ENCODE data around the gene IER2. TPM values are rescaled to one million over a fixed set of nuclear protein-coding genes. Genes with fewer than 3 reads are reported as not detected.
"Not testable (repeated sequence)": the region's sequence is repeated elsewhere in the genome, so short reads cannot be mapped to it uniquely, and the experiment has no call there.

IER2 gene
- total RNA-seq, 1 donor from 2014 or later = 152 TPM

DNA sequence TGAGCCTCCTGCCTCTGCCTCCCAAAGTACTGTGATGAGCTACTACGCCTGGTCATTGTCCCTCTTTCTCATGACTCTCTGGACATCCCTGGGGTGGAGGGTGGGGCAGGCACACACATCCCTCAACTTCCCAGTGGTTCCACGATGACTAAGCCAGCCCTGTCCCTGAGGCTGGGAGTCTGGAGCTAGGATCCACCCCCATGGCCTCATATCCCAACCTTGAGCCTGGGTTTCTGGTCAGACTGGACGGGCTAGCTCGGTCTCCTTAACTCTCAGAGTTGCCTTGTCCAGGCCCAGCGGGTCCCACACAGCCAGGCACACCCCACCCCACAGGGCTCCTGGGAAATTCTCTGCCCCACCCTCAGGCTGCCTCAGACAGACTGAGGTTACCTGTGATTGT, 19.6 kb downstream of the IER2 start:
- TF ChIP-seq, protein P1, sequence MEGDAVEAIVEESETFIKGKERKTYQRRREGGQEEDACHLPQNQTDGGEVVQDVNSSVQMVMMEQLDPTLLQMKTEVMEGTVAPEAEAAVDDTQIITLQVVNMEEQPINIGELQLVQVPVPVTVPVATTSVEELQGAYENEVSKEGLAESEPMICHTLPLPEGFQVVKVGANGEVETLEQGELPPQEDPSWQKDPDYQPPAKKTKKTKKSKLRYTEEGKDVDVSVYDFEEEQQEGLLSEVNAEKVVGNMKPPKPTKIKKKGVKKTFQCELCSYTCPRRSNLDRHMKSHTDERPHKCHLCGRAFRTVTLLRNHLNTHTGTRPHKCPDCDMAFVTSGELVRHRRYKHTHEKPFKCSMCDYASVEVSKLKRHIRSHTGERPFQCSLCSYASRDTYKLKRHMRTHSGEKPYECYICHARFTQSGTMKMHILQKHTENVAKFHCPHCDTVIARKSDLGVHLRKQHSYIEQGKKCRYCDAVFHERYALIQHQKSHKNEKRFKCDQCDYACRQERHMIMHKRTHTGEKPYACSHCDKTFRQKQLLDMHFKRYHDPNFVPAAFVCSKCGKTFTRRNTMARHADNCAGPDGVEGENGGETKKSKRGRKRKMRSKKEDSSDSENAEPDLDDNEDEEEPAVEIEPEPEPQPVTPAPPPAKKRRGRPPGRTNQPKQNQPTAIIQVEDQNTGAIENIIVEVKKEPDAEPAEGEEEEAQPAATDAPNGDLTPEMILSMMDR (IDR thresholded peaks at IDR 0.05) = no peak
- peak in 1 of 2 donors; percentile 52 for TF ChIP-seq POLR2AphosphoS5 (IDR thresholded peaks at IDR 0.05; ENCODE audit: insufficient read depth in 1 of 2, low read depth in 1 of 2)
- TF ChIP-seq POLR2A (IDR thresholded peaks at IDR 0.05) = no peak
- no peak for DNase-seq (ENCODE audit: extremely low spot score in 2 of 2)
- Histone ChIP-seq H3K36me3 (no peaks in the 10 kb centered on the region), H3K27ac (no peak overlapping the region), H3K4me1 (peaks cover 79% of the 10 kb centered on the region), H3K4me3 (no peak overlapping the region), H3K9me3 (no peaks in the 10 kb centered on the region), H3K27me3 (no peaks in the 10 kb centered on the region)
- intact Hi-C loops (cut with DNase I) = no loop called here

DNA sequence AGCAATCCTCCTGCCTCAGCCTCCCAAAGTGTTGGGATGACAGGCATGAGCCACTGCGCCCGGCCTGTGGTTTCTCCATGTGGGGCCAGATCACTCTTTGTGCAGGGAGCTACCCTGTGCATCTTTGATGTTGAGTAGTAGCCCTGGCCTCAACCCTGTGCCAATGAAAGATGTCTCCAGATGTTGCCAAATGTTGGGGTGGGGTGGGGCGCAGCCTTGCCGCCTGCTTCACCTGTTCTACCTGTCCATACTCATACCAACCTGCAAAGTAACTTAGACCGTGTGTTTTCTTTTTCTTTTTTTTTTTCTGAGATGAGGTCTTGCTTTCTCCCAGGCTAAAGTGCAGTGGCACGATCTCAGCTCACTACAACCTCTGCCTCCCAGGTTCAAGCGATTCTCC, 20.9 kb downstream of the IER2 start:
- Histone ChIP-seq H3K4me1 (peaks cover 65% of the 10 kb centered on the region), H3K27ac (peak overlapping the region; percentile 27), H3K36me3 (no peaks in the 10 kb centered on the region), H3K27me3 (no peaks in the 10 kb centered on the region), H3K4me3 (no peak overlapping the region), H3K9me3 (no peaks in the 10 kb centered on the region)
- intact Hi-C loops (cut with DNase I) = no loop called here
- TF ChIP-seq, protein P1 (IDR thresholded peaks at IDR 0.05) = no peak
- peak in 1 of 2 donors; percentile 32 for TF ChIP-seq POLR2AphosphoS5 (IDR thresholded peaks at IDR 0.05; ENCODE audit: insufficient read depth in 1 of 2, low read depth in 1 of 2)
- no peak for DNase-seq (ENCODE audit: extremely low spot score in 2 of 2)

DNA sequence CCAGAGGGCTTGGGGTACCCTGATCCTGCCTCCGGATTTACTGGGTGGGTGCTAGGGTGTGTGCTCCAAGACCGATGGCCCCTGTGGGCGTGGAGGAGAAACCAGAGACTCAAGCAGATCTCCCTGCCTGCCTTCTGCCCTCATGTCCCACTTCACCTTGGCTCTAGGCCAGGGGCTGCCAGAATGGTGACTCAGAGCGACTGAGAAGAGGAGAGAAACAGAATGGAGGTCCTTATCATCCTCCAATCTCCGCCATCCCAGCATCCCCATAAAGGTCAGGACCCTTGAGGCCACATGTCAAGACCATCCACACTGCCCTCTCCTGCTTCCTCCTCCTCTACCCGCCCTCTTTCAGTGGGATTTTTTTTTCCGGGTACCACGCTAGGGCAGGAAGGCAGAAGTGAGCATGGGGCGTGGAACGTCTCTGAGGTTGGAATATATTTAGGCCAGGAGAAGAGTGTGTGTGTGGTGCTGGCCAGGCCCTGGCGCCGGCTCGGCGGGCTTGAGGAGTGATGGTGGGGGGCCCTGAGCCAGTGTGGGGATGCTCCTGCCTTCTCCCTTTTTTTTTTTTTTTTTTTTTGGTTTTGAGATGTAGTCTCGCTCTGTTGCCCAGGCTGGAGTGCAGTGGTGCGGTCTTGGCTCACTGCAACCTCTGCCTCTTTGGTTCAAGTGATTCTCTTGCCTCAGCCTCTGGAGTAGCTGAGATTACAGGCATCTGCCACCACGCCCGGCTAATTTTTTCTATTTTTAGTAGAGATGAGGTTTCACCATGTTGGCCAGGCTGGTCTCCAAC, 22.3 kb downstream of the IER2 start:
- Histone ChIP-seq H3K27ac (peak overlapping the region; percentile 78), H3K4me1 (peaks cover 52% of the 10 kb centered on the region), H3K9me3 (no peaks in the 10 kb centered on the region), H3K36me3 (no peaks in the 10 kb centered on the region), H3K4me3 (peak overlapping the region in 1 of 2 donors; percentile 10), H3K27me3 (no peaks in the 10 kb centered on the region)
- intact Hi-C loops (cut with DNase I) = no loop called here
- TF ChIP-seq, protein P1 (IDR thresholded peaks at IDR 0.05) = no peak
- TF ChIP-seq POLR2AphosphoS5 (IDR thresholded peaks at IDR 0.05; ENCODE audit: insufficient read depth in 1 of 2, low read depth in 1 of 2) (no peak), POLR2A (IDR thresholded peaks at IDR 0.05) (no peak)
- no peak for DNase-seq (ENCODE audit: extremely low spot score in 2 of 2)

DNA sequence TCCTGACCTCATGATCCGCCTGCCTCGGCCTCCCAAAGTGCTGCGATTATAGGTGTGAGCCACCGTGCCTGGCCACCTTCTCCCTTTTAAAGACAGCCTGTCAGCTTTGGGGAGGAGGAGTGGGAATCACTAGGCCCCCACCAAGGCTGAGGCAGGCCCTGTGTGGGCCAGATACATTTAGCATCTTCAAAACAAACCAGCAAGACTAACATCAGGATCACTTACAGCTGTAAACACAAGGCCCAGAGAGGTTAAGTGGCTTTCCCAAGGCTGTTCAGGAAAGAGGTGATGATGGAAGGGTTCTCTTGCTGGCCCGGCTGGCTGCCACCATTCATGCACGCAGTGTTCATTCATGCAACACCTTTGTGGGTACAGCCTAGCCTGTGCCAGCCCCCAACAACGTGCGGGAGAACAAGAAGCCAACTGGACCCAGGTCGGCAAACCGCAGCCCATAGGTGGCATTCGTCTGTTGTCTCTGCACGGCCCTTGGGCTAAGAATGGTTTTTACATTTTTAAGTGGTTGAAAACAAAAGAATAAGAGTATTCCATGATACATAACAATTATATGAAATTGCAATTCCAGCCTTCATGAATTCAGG, 23.0 kb downstream of the IER2 start:
- TF ChIP-seq, protein P1 (IDR thresholded peaks at IDR 0.05) = no peak
- TF ChIP-seq POLR2AphosphoS5 (IDR thresholded peaks at IDR 0.05; ENCODE audit: insufficient read depth in 1 of 2, low read depth in 1 of 2) (no peak), POLR2A (IDR thresholded peaks at IDR 0.05) (no peak)
- Histone ChIP-seq H3K27me3 (no peaks in the 10 kb centered on the region), H3K9me3 (no peaks in the 10 kb centered on the region), H3K27ac (peak overlapping the region; percentile 78), H3K4me3 (no peak overlapping the region), H3K4me1 (peaks cover 45% of the 10 kb centered on the region), H3K36me3 (no peaks in the 10 kb centered on the region)
- intact Hi-C loops (cut with DNase I) = no loop called here
- DNase-seq (ENCODE audit: extremely low spot score in 2 of 2) = no peak

DNA sequence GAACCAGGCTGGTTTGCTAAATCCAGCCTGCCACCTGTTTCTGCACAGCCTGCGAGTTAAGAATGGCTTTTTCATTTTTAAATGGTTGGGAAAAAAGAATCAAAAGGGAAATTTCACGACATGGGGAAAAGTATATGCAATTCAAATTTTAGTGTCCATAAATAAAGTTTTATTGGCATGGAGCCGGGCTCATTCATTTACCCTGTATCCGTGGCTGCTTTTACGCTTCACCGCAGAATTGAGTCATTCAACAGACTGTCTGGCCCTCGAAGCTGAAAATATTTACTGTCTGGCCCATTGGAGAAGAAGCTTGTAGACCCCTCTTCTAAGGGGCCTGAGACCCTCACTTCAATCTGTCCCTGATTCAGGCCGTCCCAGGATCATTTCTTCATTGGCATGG, 26.1 kb downstream of the IER2 start:
- Histone ChIP-seq H3K27ac (no peak overlapping the region), H3K27me3 (no peaks in the 10 kb centered on the region), H3K4me3 (no peak overlapping the region), H3K4me1 (peaks cover 25% of the 10 kb centered on the region), H3K9me3 (no peaks in the 10 kb centered on the region), H3K36me3 (no peaks in the 10 kb centered on the region)
- no peak for TF ChIP-seq POLR2AphosphoS5 (IDR thresholded peaks at IDR 0.05; ENCODE audit: insufficient read depth in 1 of 2, low read depth in 1 of 2)
- TF ChIP-seq, protein P1 (IDR thresholded peaks at IDR 0.05) = no peak
- TF ChIP-seq POLR2A (IDR thresholded peaks at IDR 0.05) = no peak
- no peak for DNase-seq (ENCODE audit: extremely low spot score in 2 of 2)
- intact Hi-C loops (cut with DNase I) = no loop called here

DNA sequence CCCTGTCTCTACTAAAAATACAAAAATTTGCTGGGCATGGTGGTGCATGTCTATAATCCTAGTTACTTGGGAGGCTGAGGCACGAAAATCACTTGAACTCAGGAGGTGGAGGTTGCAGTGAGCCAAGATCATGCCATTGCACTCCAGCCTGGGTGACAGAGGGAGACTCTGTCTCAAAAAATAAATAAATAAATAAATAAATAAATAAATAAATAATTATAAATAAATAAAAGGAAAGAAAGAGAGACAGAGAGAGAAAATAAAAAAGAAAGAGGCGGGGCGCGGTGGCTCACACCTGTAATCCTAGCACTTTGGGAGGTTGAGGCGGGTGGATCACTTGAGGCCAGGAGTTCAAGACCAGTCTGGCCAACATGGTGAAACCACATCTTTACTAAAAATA, 27.4 kb downstream of the IER2 start:
- H3K27me3 ChIP-seq; H3K36me3 ChIP-seq; intact Hi-C loops (cut with DNase I); H3K27ac ChIP-seq; H3K9me3 ChIP-seq; H3K4me3 ChIP-seq; DNase-seq (ENCODE audit: extremely low spot score in 2 of 2): not testable (repeated sequence)
- H3K4me1 ChIP-seq = peaks cover 23% of the 10 kb centered on the region

DNA sequence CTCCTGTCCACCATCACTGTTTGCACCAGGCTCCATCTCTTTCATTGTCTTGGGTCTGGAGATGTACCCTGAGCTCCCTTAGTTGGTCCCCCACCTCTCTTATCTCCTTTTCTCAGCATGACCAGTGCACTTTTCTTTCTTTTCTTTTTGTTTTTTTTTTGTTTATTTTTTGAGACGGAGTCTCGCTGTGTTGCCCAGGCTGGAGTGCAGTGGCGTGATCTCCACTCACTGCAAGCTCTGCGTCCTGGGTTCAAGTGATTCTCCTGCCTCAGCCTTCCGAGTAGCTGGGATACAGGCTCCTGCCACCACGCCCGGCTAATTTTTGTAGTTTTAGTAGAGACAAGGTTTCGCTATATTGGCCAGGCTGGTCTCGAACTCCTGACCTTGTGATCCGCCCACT, 28.1 kb downstream of the IER2 start:
- DNase-seq (ENCODE audit: extremely low spot score in 2 of 2); H3K27ac ChIP-seq; H3K9me3 ChIP-seq; H3K4me3 ChIP-seq; H3K36me3 ChIP-seq; H3K27me3 ChIP-seq; intact Hi-C loops (cut with DNase I): not testable (repeated sequence)
- H3K4me1 ChIP-seq = peaks cover 16% of the 10 kb centered on the region

All from vagina (tissue), 2 donors.